Vagina (tissue), 2 donors: ENCODE measurements around the gene KDM4C. TPM values are rescaled to one million over a fixed set of nuclear protein-coding genes. Genes with fewer than 3 reads are reported as not detected.

Experiments
- DNase-seq, 2 donors: peaks; one replicate each; pipeline ENCODE4 v3.0.0-alpha.2; 2017; ENCODE audit errors: extremely low spot score in 2 of 2
- H3K27ac ChIP-seq: fragments of 200-600 bp; sonication (generic); one replicate; pipeline ENCODE4 v1.5.1; 2019
- H3K27me3 ChIP-seq: fragments of 200-600 bp; sonication (generic); one replicate; pipeline ENCODE4 v1.5.1; 2019
- H3K36me3 ChIP-seq, 2 donors: fragments of 200-600 bp; sonication (generic); one replicate each; pipeline ENCODE4 v1.5.1; 2017 to 2019
- H3K4me1 ChIP-seq: fragments of 200-600 bp; sonication (generic); one replicate; pipeline ENCODE4 v1.5.1; 2019
- H3K4me3 ChIP-seq, 2 donors: fragments of 200-600 bp; sonication (generic); 1 replicate in 1 of 2; 2 replicates in 1 of 2; pipeline ENCODE4 v1.5.1; 2016 to 2019
- H3K9me3 ChIP-seq: fragments of 200-600 bp; sonication (generic); one replicate; pipeline ENCODE4 v1.5.1; 2019
- CTCF ChIP-seq, 3 experiments: fragments of 450-650 bp in 2 of 3; fragments of 200-600 bp in 1 of 3; sonication (generic) in 1 of 3; IDR thresholded peaks; one replicate each; pipeline ENCODE4 v1.5.1; 2017 to 2019; ENCODE audit warnings: antibody characterized with exemption in 3 of 3, mild to moderate bottlenecking in 2 of 3, moderate library complexity in 2 of 3
- POLR2A ChIP-seq, 2 donors: fragments of 450-650 bp; IDR thresholded peaks; one replicate each; pipeline ENCODE4 v1.6.1; 2017; ENCODE audit warnings: antibody characterized with exemption in 2 of 2, mild to moderate bottlenecking in 2 of 2, moderate library complexity in 2 of 2
- POLR2AphosphoS5 ChIP-seq, 2 donors: sonication (generic); formaldehyde crosslinking; IDR thresholded peaks; one replicate each; pipeline ENCODE4 v1.9.0; 2017; ENCODE audit warnings: antibody characterized with exemption in 2 of 2, mild to moderate bottlenecking in 2 of 2, low read depth in 1 of 2; ENCODE audit not compliant: insufficient read depth in 1 of 2
- intact Hi-C: fragments of 100-400 bp; cut with DNase I; formaldehyde crosslinking; loops from one replicate; pipeline ENCODE4 v1.15.1; 2023
- total RNA-seq: library from RNA; depleted of rRNA; stranded (reverse); fragments of >200 nt; gene quantifications from one replicate; pipeline ENCODE4 v1.2.3, GENCODE V29; 2016

Gene KDM4C
- total RNA-seq, 1 donor from 2014 or later: 35.6 TPM

GRCh38 chr9:6845128-6845826 is 87.5 kb downstream of the KDM4C start:
- Histone ChIP-seq H3K4me3 (no peak overlapping the region), H3K27me3 (no peaks in the 10 kb centered on the region), H3K4me1 (peaks cover 5% of the 10 kb centered on the region), H3K36me3 (peaks cover 0 to 10% of the 10 kb centered on the region in 2 donors), H3K27ac (no peak overlapping the region), H3K9me3 (no peaks in the 10 kb centered on the region)
- TF ChIP-seq POLR2AphosphoS5 (IDR thresholded peaks at IDR 0.05; ENCODE audit: insufficient read depth in 1 of 2, low read depth in 1 of 2) (no peak), CTCF (IDR thresholded peaks at IDR 0.05) (no peak), POLR2A (IDR thresholded peaks at IDR 0.05) (no peak)
- DNase-seq: no peak
- intact Hi-C loops: no loop called here

GRCh38 chr9:6845880-6846279 is 88.1 kb downstream of the KDM4C start:
- Histone ChIP-seq H3K9me3 (no peaks in the 10 kb centered on the region), H3K4me1 (peaks cover 5% of the 10 kb centered on the region), H3K36me3 (peaks cover 0 to 13% of the 10 kb centered on the region in 2 donors), H3K27me3 (no peaks in the 10 kb centered on the region), H3K4me3 (no peak overlapping the region), H3K27ac (no peak overlapping the region)
- TF ChIP-seq POLR2AphosphoS5 (IDR thresholded peaks at IDR 0.05; ENCODE audit: insufficient read depth in 1 of 2, low read depth in 1 of 2): no peak
- no peak for TF ChIP-seq CTCF (IDR thresholded peaks at IDR 0.05)
- no peak for TF ChIP-seq POLR2A (IDR thresholded peaks at IDR 0.05)
- intact Hi-C loops: no loop called here
- DNase-seq: no peak

- no peak for DNase-seq
- TF ChIP-seq CTCF (IDR thresholded peaks at IDR 0.05): no peak
- TF ChIP-seq POLR2A (IDR thresholded peaks at IDR 0.05): no peak
- TF ChIP-seq POLR2AphosphoS5 (IDR thresholded peaks at IDR 0.05; ENCODE audit: insufficient read depth in 1 of 2, low read depth in 1 of 2): peak in 1 of 2 donors; percentile 14
- intact Hi-C loops: no loop called here
- H3K4me3 ChIP-seq: no peak overlapping the region
- no peaks in the 10 kb centered on the region for H3K27me3 ChIP-seq
- no peak overlapping the region for H3K27ac ChIP-seq
- H3K4me1 ChIP-seq: peaks cover 7% of the 10 kb centered on the region
- peaks cover 0 to 13% of the 10 kb centered on the region in 2 donors for H3K36me3 ChIP-seq
- no peaks in the 10 kb centered on the region for H3K9me3 ChIP-seq
Observed at GRCh38 chr9:6852243-6852963, 94.6 kb downstream of the KDM4C start.

- Histone ChIP-seq H3K27me3 (no peaks in the 10 kb centered on the region), H3K4me1 (peaks cover 7% of the 10 kb centered on the region), H3K9me3 (no peaks in the 10 kb centered on the region), H3K4me3 (no peak overlapping the region), H3K36me3 (no peaks in the 10 kb centered on the region), H3K27ac (no peak overlapping the region)
- TF ChIP-seq POLR2A (IDR thresholded peaks at IDR 0.05) (no peak), POLR2AphosphoS5 (IDR thresholded peaks at IDR 0.05; ENCODE audit: insufficient read depth in 1 of 2, low read depth in 1 of 2) (no peak), CTCF (IDR thresholded peaks at IDR 0.05) (no peak)
- no peak for DNase-seq
- intact Hi-C loops: no loop called here
Observed at GRCh38 chr9:6855860-6856259, 98.1 kb downstream of the KDM4C start.

GRCh38 chr9:6864102-6864501 is 106.3 kb downstream of the KDM4C start:
- intact Hi-C loops: no loop called here
- Histone ChIP-seq H3K4me3 (no peak overlapping the region), H3K27ac (no peak overlapping the region), H3K36me3 (no peaks in the 10 kb centered on the region), H3K27me3 (no peaks in the 10 kb centered on the region), H3K9me3 (no peaks in the 10 kb centered on the region), H3K4me1 (no peaks in the 10 kb centered on the region)
- no peak for DNase-seq
- TF ChIP-seq POLR2AphosphoS5 (IDR thresholded peaks at IDR 0.05; ENCODE audit: insufficient read depth in 1 of 2, low read depth in 1 of 2) (no peak), POLR2A (IDR thresholded peaks at IDR 0.05) (no peak), CTCF (IDR thresholded peaks at IDR 0.05) (no peak)
